Endodermal cell (in vitro differentiated cells): ENCODE measurements around the gene CYP4F12. TPM values are rescaled to one million over a fixed set of nuclear protein-coding genes. Genes with fewer than 3 reads are reported as not detected.

ENCODE experiments used
- DNase-seq: peaks from one replicate; pipeline ENCODE4 v3.0.0-alpha.2; 2017
- H3K27ac ChIP-seq: 2 replicates; pipeline ENCODE4 v1.5.1; 2013; ENCODE audit warnings: mild to moderate bottlenecking, low read depth, low read length, moderate library complexity
- H3K27me3 ChIP-seq: 2 replicates; pipeline ENCODE4 v1.6.1; 2013; ENCODE audit warnings: mild to moderate bottlenecking, low read length, moderate library complexity; ENCODE audit not compliant: insufficient read depth, control insufficient read depth, poor library complexity, severe bottlenecking
- H3K36me3 ChIP-seq: 2 replicates; pipeline ENCODE4 v1.7.0; 2013; ENCODE audit warnings: mild to moderate bottlenecking, low read length, moderate library complexity; ENCODE audit not compliant: control insufficient read depth, insufficient read depth
- H3K4me1 ChIP-seq: one replicate; pipeline ENCODE4 v1.7.0; 2013; ENCODE audit warnings: low read length; ENCODE audit not compliant: control insufficient read depth, insufficient read depth
- H3K4me3 ChIP-seq: 2 replicates; pipeline ENCODE4 v1.5.1; 2013; ENCODE audit warnings: mild to moderate bottlenecking, low read length, moderate library complexity
- H3K9ac ChIP-seq: 2 replicates; pipeline ENCODE4 v1.6.1; 2013; ENCODE audit warnings: mild to moderate bottlenecking, low read length, moderate library complexity; ENCODE audit not compliant: poor library complexity, severe bottlenecking; ENCODE audit errors: extremely low read depth
- H3K9me3 ChIP-seq: 2 replicates; pipeline ENCODE4 v1.6.1; 2013; ENCODE audit warnings: mild to moderate bottlenecking, low read length, moderate library complexity; ENCODE audit not compliant: control insufficient read depth
- H3K27ac Mint-ChIP-seq: 2 replicates; pipeline ENCODE4 v1.8.0; 2020; ENCODE audit warnings: mixed read lengths
- H3K27me3 Mint-ChIP-seq: 2 replicates; pipeline ENCODE4 v1.8.0; 2021; ENCODE audit warnings: mild to moderate bottlenecking, mixed read lengths; ENCODE audit not compliant: insufficient read depth
- H3K36me3 Mint-ChIP-seq: 2 replicates; pipeline ENCODE4 v1.8.0; 2020; ENCODE audit warnings: low read depth, mixed read lengths
- H3K4me1 Mint-ChIP-seq: 2 replicates; pipeline ENCODE4 v1.8.0; 2020; ENCODE audit warnings: mixed read lengths
- H3K4me3 Mint-ChIP-seq: 2 replicates; pipeline ENCODE4 v1.8.0; 2020; ENCODE audit warnings: mild to moderate bottlenecking, moderate library complexity, mixed read lengths
- H3K9me3 Mint-ChIP-seq: 2 replicates; pipeline ENCODE4 v1.8.0; 2020; ENCODE audit warnings: mild to moderate bottlenecking, mixed read lengths
- WGBS, 2 experiments: methylation state at CpG; one replicate each; pipeline versions ENCODE4 v1.1.5 to v1.1.7; 2013; ENCODE audit warnings: missing lambda C conversion rate in 2 of 2, mixed read lengths in 1 of 2; ENCODE audit not compliant: insufficient coverage in 1 of 2, insufficient read length in 1 of 2; 5-methylcytosine and 5-hydroxymethylcytosine counted together
- long read RNA-seq, 4 experiments: library from polyadenylated mRNA in 2 of 4; library from RNA in 1 of 4; library from capped mRNA in 1 of 4; stranded (forward) in 3 of 4; unstranded in 1 of 4; transcript quantifications; one replicate each; pipeline ENCODE4 v2.0.0, GENCODE V29; 2020 to 2021; ENCODE audit warnings: inconsistent platforms in 1 of 4
- polyA plus RNA-seq, 2 experiments: library from polyadenylated mRNA; stranded (reverse); fragments of 50-300 nt; gene quantifications; one replicate each; pipeline ENCODE4 v1.2.3, GENCODE V29; 2013
- total RNA-seq, 2 donors: library from RNA; stranded (reverse); fragmentation: NEBNext Ultra II Directional in 1 of 2; extraction: Animal tissue kit (Norgen Biotek cat#: 25700) in 1 of 2; gene quantifications; 2 replicates in 1 of 2; 3 replicates in 1 of 2; pipeline ENCODE4 v1.2.1, GENCODE V29; 2021
- TF ChIP-seq, protein P1 (sequence below): fragments of 200-600 bp; sonication (generic); conservative IDR thresholded peaks from 2 replicates; pipeline ENCODE4 v1.5.0; 2021; ENCODE audit warnings: antibody characterized with exemption, mild to moderate bottlenecking

Gene CYP4F12, protein sequence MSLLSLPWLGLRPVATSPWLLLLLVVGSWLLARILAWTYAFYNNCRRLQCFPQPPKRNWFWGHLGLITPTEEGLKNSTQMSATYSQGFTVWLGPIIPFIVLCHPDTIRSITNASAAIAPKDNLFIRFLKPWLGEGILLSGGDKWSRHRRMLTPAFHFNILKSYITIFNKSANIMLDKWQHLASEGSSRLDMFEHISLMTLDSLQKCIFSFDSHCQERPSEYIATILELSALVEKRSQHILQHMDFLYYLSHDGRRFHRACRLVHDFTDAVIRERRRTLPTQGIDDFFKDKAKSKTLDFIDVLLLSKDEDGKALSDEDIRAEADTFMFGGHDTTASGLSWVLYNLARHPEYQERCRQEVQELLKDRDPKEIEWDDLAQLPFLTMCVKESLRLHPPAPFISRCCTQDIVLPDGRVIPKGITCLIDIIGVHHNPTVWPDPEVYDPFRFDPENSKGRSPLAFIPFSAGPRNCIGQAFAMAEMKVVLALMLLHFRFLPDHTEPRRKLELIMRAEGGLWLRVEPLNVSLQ
- not detected for total RNA-seq
- not detected for polyA plus RNA-seq (2013, experiment 1 of 2)
- polyA plus RNA-seq (2013, experiment 2 of 2), result not detected
- long read RNA-seq, experiment 1, result 0 reads
- long read RNA-seq, experiment 2, result 0 reads
- long read RNA-seq, experiment 3, result 0 reads
- long read RNA-seq, experiment 4, result 0 reads

DNA sequence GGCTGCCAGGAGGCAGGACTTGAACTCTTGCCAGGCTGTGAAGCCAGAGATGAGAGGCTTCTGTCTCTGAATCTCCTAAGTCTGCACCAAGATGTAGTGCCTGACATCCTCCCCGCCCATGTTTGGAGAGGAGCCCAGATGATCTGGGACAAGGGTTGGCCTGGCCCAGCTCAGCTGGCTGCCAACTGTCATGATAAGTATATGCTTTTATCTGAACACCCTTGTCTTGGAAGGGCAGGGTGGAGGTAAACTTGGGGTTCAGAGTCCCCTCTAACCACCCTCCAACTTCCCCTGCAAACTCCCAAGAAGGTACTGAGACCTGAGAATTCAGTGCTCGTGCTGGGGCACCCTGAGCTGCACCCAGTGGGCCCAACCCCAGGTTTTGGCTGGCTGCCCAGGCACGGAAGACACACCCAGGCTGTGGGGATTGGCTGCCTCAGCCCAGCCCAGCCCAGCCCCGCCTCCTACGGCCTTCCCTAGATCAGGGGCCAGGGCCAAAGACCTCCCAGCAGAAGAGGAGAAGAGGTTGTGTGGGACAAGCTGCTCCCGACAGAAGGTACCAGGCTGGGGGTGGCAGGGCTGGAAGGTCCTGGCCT, at the start of gene CYP4F12:
Gene CYP4F12, plus strand, starts transcription at position 508 of the 596 bp plus-strand sequence. CDS start 443 bp downstream, outside the sequence.
- H3K27me3 ChIP-seq, result no peaks in the 10 kb centered on the region
- Mint-ChIP-seq H3K4me1 (no peaks in the 10 kb centered on the region), H3K9me3 (peaks cover 29% of the 10 kb centered on the region), H3K36me3 (no peaks in the 10 kb centered on the region), H3K27me3 (no peaks in the 10 kb centered on the region), H3K4me3 (no peak within 1 kb of the TSS), H3K27ac (no peak within 1 kb of the TSS)
- DNase-seq, result no peak
- TF ChIP-seq, protein P1, sequence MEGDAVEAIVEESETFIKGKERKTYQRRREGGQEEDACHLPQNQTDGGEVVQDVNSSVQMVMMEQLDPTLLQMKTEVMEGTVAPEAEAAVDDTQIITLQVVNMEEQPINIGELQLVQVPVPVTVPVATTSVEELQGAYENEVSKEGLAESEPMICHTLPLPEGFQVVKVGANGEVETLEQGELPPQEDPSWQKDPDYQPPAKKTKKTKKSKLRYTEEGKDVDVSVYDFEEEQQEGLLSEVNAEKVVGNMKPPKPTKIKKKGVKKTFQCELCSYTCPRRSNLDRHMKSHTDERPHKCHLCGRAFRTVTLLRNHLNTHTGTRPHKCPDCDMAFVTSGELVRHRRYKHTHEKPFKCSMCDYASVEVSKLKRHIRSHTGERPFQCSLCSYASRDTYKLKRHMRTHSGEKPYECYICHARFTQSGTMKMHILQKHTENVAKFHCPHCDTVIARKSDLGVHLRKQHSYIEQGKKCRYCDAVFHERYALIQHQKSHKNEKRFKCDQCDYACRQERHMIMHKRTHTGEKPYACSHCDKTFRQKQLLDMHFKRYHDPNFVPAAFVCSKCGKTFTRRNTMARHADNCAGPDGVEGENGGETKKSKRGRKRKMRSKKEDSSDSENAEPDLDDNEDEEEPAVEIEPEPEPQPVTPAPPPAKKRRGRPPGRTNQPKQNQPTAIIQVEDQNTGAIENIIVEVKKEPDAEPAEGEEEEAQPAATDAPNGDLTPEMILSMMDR, result no peak
- no peak within 1 kb of the TSS for H3K9ac ChIP-seq
- 40 to 54% methylated on average over 1 to 6 of the region's 6 CpGs for WGBS, 2 experiments
- H3K36me3 ChIP-seq, result no peaks in the 10 kb centered on the region
- H3K27ac ChIP-seq, result no peak within 1 kb of the TSS
- peaks cover 35% of the 10 kb centered on the region for H3K9me3 ChIP-seq
- H3K4me1 ChIP-seq, result no peaks in the 10 kb centered on the region
- H3K4me3 ChIP-seq, result no peak within 1 kb of the TSS

DNA sequence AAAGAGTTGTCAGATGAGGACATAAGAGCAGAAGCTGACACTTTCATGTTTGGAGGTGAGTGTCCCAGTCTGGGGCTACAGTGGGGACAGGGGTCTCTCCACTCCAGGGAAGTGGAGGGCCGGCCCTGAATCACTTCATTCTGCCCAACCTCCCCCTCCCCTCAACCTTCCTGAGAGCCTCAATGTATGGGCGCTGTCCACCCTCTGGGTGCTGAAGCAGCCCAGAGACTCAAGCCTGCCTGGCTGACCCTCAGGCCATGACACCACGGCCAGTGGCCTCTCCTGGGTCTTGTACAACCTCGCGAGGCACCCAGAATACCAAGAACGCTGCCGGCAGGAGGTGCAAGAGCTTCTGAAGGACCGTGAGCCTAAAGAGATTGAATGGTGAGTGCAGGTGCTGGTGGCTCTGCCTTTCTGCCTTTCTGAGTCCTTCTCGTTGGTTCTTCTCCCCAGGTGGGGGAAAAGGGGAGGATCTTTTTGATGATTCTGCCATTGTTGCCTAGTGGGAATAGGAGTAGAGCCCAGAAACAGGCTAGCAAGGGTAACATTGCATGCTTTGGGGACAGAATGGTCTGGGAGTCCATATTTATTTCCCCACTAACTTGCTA, 49.1 kb upstream of the CYP4F12 start:
- H3K27ac ChIP-seq, result no peak overlapping the region
- H3K36me3 Mint-ChIP-seq, result peaks cover 2% of the 10 kb centered on the region
- no peak overlapping the region for H3K9ac ChIP-seq
- no peak overlapping the region for H3K4me3 ChIP-seq
- no peaks in the 10 kb centered on the region for H3K27me3 Mint-ChIP-seq
- H3K4me3 Mint-ChIP-seq, result no peak overlapping the region
- H3K4me1 ChIP-seq, result no peaks in the 10 kb centered on the region
- peaks cover 80% of the 10 kb centered on the region for H3K9me3 Mint-ChIP-seq
- no peak overlapping the region for H3K27ac Mint-ChIP-seq
- TF ChIP-seq, protein P1, result no peak
- 67 to 79% methylated on average over 3 to 9 of the region's 9 CpGs for WGBS, 2 experiments
- DNase-seq, result peak; percentile 75
- no peaks in the 10 kb centered on the region for H3K27me3 ChIP-seq
- H3K9me3 ChIP-seq, result peaks cover 72% of the 10 kb centered on the region
- no peaks in the 10 kb centered on the region for H3K36me3 ChIP-seq
- no peaks in the 10 kb centered on the region for H3K4me1 Mint-ChIP-seq

DNA sequence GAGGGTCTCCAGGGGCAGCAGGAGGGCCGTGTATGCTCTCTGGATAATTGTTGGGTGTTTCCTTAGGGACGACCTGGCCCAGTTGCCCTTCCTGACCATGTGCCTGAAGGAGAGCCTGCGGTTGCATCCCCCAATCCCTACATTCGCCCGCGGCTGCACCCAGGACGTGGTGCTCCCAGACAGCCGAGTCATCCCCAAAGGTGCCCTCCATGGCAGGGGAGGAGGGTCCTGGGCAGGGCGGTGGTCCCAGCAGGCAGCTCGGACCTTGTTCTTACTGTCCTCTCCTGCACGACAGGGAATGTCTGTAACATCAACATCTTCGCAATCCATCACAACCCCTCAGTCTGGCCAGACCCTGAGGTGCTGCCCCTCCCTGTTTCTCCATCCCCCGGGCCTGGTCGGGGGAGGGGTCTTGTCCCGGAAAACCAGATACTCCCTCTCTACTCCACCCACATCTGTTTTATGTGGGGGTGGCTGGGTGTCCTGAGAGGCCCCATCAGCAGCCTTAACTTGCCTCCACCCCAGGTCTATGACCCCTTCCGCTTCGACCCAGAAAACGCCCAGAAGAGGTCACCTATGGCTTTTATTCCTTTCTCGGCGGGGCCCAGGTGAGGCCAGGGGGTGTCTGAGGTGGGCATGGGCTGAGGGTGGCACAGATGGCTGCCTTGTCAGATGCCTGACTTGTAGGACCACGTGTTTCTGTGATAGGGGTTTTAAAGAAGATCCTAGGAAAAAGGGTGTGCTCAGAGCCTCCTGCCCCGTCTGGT, 44.5 kb upstream of the CYP4F12 start:
- Mint-ChIP-seq H3K9me3 (peaks cover 74% of the 10 kb centered on the region), H3K27me3 (no peaks in the 10 kb centered on the region), H3K4me3 (no peak overlapping the region), H3K36me3 (no peaks in the 10 kb centered on the region), H3K27ac (no peak overlapping the region), H3K4me1 (no peaks in the 10 kb centered on the region)
- H3K27me3 ChIP-seq, result no peaks in the 10 kb centered on the region
- no peaks in the 10 kb centered on the region for H3K4me1 ChIP-seq
- H3K9ac ChIP-seq, result no peak overlapping the region
- no peak overlapping the region for H3K27ac ChIP-seq
- H3K4me3 ChIP-seq, result no peak overlapping the region
- DNase-seq, result no peak
- WGBS, 2 experiments, result 76 to 81% methylated on average over 3 to 22 of the region's 22 CpGs
- H3K9me3 ChIP-seq, result peaks cover 78% of the 10 kb centered on the region
- no peaks in the 10 kb centered on the region for H3K36me3 ChIP-seq
- TF ChIP-seq, protein P1, result no peak
